Activated CD4-positive, alpha-beta memory T cell treated with anti-CD3 and anti-CD28 coated beads for 36 hours (primary cell): ENCODE data around the gene ARL9. TPM values are rescaled to one million over a fixed set of nuclear protein-coding genes. Genes with fewer than 3 reads are reported as not detected.
"Not testable (repeated sequence)": the region's sequence is repeated elsewhere in the genome, so short reads cannot be mapped to it uniquely, and the experiment has no call there.

Source experiments
- CTCF ChIA-PET: fragments of 350-600 bp; sonication (Branson Sonifier 250); formaldehyde crosslinking; loops from one replicate; lab custom pipeline; 2021; ENCODE audit warnings: antibody characterized with exemption, inconsistent platforms; lab: Charles Lee
- POLR2A ChIA-PET: fragments of 350-600 bp; sonication (Branson Sonifier 250); formaldehyde crosslinking; loops from one replicate; lab custom pipeline; 2021; ENCODE audit warnings: antibody characterized with exemption; lab: Charles Lee
- DNase-seq: peaks from one replicate; pipeline ENCODE4 v3.0.0-alpha.2; 2020
- H3K27ac Mint-ChIP-seq: one replicate; pipeline ENCODE4 v1.8.0; 2021; ENCODE audit warnings: mixed read lengths
- H3K27me3 Mint-ChIP-seq: one replicate; pipeline ENCODE4 v1.8.0; 2021; ENCODE audit warnings: mixed read lengths
- H3K36me3 Mint-ChIP-seq: one replicate; pipeline ENCODE4 v1.8.0; 2021; ENCODE audit warnings: mixed read lengths
- H3K4me1 Mint-ChIP-seq: one replicate; pipeline ENCODE4 v1.8.0; 2021; ENCODE audit warnings: low read depth, mixed read lengths
- H3K4me3 Mint-ChIP-seq: one replicate; pipeline ENCODE4 v1.8.0; 2021; ENCODE audit warnings: mild to moderate bottlenecking, mixed read lengths
- H3K9me3 Mint-ChIP-seq: one replicate; pipeline ENCODE4 v1.8.0; 2021; ENCODE audit warnings: mixed read lengths
- intact Hi-C: fragments of 100-400 bp; cut with micrococcal nuclease; formaldehyde crosslinking; loops from one replicate; pipeline ENCODE4 v1.15.1; 2023
- total RNA-seq, 2 experiments: library from RNA; stranded (reverse); gene quantifications; one replicate each; pipeline ENCODE4 v1.2.3, GENCODE V29; 2021

Gene ARL9
- not detected for total RNA-seq

DNA sequence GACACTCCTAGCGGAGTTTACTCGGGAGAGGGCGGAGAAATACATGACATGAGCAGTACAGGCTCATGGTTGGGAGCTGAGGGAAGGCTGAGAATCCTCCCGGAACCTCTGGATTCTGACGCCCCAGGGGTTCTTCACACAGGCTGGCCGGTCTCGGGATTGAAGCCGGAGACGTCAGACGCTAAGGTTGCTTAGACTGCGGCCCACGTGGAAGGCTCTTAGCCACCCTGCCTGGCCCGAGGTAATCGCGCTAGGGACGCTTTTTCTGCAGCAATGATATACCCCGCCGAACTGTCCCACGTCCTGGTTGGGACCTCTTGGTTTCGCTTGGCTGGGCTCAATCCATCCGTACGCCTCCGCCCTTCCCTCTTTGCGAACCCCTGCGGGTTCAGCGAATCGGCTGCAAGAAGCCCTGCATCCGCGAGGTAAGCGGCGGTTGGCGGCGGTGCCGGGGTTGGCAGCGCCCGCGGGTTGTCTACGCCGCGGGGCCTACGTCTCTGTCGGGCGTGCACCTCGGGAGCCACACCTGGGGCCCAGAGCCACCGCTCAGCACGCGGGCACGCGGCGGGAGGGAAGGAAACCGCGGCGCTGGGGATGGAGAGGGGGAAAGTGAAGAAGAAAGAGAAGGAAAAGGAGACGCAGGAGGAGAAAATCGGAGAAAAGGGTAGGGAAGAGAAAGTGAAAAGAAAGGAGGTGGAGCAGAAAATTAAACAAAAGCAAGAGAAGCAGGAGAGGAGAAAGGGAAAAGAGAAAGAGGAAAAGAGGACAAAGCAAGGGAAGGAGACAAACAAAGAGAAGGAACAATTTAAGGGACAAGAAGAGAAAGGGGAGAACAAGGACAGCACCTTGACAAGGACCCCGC lies at the start of gene ARL9:
Gene ARL9 (plus strand): TSS at position 523 of the 862 bp plus-strand sequence. CDS start 72 bp downstream, at position 595.
- Mint-ChIP-seq H3K4me1 (peaks cover 18% of the 10 kb centered on the region), H3K9me3 (no peaks in the 10 kb centered on the region), H3K4me3 (peak within 1 kb of the TSS; percentile 73), H3K27me3 (peaks cover 8% of the 10 kb centered on the region), H3K27ac (no peak within 1 kb of the TSS), H3K36me3 (peaks cover 16% of the 10 kb centered on the region)
- intact Hi-C loops: loop anchor here (5.0 kb wide), 1 partner anchor 37 kb away; no protein-coding TSS in a partner anchor
- CTCF ChIA-PET: interaction anchor here (1.1 kb wide), 1 partner anchor 39 kb away, joined by 4 read pairs; no protein-coding TSS in a partner anchor
- peak; percentile 67 for DNase-seq
- POLR2A ChIA-PET: no interaction called here

- H3K27ac Mint-ChIP-seq: peak overlapping the region; percentile 67
- peaks cover 51% of the 10 kb centered on the region for H3K36me3 Mint-ChIP-seq
- intact Hi-C loops: loop anchor here (10.0 kb wide), 1 partner anchor 515 kb away; the partner anchor contains the start of genes NOA1 and POLR2B
These were observed 45.5 kb upstream of the ARL9 start for GRCh38 chr4:56460085-56460484.

GRCh38 chr4:56462157-56462556 lies 43.4 kb upstream of the ARL9 start:
- ChIA-PET CTCF (no interaction called here), POLR2A (interaction anchor here (0.6 to 0.9 kb wide), 2 partner anchors 26 to 115 kb away, joined by 3 to 5 read pairs; partner anchors contain the start of genes PAICS and PPAT)
- Mint-ChIP-seq H3K36me3 (peaks cover 38% of the 10 kb centered on the region), H3K9me3 (no peaks in the 10 kb centered on the region), H3K4me1 (peaks cover 31% of the 10 kb centered on the region), H3K27ac (no peak overlapping the region), H3K4me3 (no peak overlapping the region), H3K27me3 (no peaks in the 10 kb centered on the region)
- intact Hi-C loops: loop anchor here (10.0 kb wide), 1 partner anchor 513 kb away; the partner anchor contains the start of genes NOA1 and POLR2B
- no peak for DNase-seq

More at GRCh38 chr4:56460085-56460484, 45.5 kb upstream of the ARL9 start:
- no peak for DNase-seq
- H3K4me3 Mint-ChIP-seq: no peak overlapping the region
- no peaks in the 10 kb centered on the region for H3K9me3 Mint-ChIP-seq
- H3K4me1 Mint-ChIP-seq: peaks cover 20% of the 10 kb centered on the region
- POLR2A ChIA-PET: interaction anchor here (0.8 to 2.7 kb wide), 4 partner anchors 8 to 24 kb away, joined by 3 to 8 read pairs (median 4); partner anchors contain the start of genes PAICS and PPAT
- CTCF ChIA-PET: interaction anchor here (0.8 to 1.6 kb wide), 2 partner anchors 12 to 35 kb away, joined by 3 read pairs; no protein-coding TSS in a partner anchor
- no peaks in the 10 kb centered on the region for H3K27me3 Mint-ChIP-seq

DNA sequence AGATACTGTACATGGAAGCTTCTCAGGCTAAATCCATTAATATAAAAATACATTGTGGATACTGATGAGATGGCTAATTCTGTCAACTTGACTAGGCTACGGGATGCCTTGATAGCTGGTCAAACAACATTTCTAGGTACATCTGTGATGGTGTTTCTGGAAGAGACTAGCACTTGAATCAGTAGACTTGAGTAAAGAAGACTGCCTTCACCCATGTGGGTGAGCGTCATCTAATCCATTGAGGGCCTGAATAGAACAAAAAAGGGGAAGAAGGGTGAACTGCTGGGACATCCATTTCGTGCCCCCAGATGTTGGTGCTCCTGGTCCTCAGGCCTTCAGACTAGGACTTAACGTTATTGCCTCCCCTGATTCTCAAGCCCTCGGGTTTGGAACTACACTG lies 41.9 kb upstream of the ARL9 start:
- Mint-ChIP-seq H3K9me3 (no peaks in the 10 kb centered on the region), H3K4me1 (peaks cover 33% of the 10 kb centered on the region), H3K27ac (no peak overlapping the region), H3K4me3 (no peak overlapping the region), H3K36me3 (peaks cover 36% of the 10 kb centered on the region), H3K27me3 (no peaks in the 10 kb centered on the region)
- intact Hi-C loops: loop anchor here (10.0 kb wide), 1 partner anchor 511 kb away; the partner anchor contains the start of genes NOA1 and POLR2B
- ChIA-PET CTCF (no interaction called here), POLR2A (interaction anchor here (0.6 kb wide), 1 partner anchor 474 kb away, joined by 3 read pairs; no protein-coding TSS in a partner anchor)
- DNase-seq: no peak

GRCh38 chr4:56464581-56464980 lies 41.0 kb upstream of the ARL9 start:
- ChIA-PET CTCF (interaction anchor here (2.5 kb wide), 1 partner anchor 29 kb away, joined by 11 read pairs; the partner anchor contains the start of genes PAICS and PPAT), POLR2A (interaction anchor here (2.4 kb wide), 1 partner anchor 28 kb away, joined by 20 read pairs; the partner anchor contains the start of genes PAICS and PPAT)
- no peaks in the 10 kb centered on the region for H3K9me3 Mint-ChIP-seq
- H3K27ac Mint-ChIP-seq: no peak overlapping the region
- no peak overlapping the region for H3K4me3 Mint-ChIP-seq
- no peak for DNase-seq
- peaks cover 33% of the 10 kb centered on the region for H3K36me3 Mint-ChIP-seq
- H3K4me1 Mint-ChIP-seq: peaks cover 41% of the 10 kb centered on the region
- intact Hi-C loops: loop anchor here (10.0 kb wide), 1 partner anchor 510 kb away; the partner anchor contains the start of genes NOA1 and POLR2B
- H3K27me3 Mint-ChIP-seq: no peaks in the 10 kb centered on the region

DNA sequence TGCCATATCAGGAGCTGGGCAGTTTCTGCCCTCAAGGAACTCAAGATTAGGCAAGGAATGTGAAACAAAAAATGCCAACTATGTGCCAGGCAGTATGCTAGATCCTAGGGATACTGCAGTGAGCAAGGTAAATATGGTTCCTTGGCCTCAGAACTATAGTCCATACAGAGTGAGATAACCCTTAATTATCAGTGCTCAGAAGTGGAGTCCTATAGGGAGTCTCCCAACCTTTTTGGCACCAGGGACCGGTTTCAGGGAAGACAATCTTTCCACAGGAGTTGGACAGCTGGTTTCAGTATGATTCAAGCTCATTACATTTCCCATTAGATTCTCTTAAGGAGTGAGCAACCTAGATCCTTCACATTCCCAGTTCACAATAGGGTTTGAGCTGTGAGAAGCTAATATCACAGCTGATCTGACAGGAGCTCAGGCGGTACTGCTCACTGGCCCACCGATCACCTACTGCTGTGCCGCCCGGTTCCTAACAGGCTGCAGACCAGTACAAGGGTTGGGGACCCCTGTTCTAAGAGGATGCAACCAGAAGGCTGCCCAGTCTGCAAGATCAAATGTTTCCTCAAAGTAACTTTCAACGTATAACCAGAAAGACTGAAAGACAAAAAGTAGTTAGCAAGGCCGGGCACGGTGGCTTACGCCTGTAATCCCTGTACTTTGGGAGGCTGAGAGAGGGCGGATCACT lies 39.8 kb upstream of the ARL9 start:
- Mint-ChIP-seq H3K4me1 (peaks cover 40% of the 10 kb centered on the region), H3K4me3 (peak overlapping the region; percentile 98), H3K9me3 (no peaks in the 10 kb centered on the region), H3K27me3 (no peaks in the 10 kb centered on the region), H3K36me3 (peaks cover 30% of the 10 kb centered on the region), H3K27ac (peak overlapping the region; percentile 54)
- DNase-seq: no peak
- intact Hi-C loops: loop anchor here (10.0 kb wide), 1 partner anchor 509 kb away; the partner anchor contains the start of genes NOA1 and POLR2B
- CTCF ChIA-PET: interaction anchor here (0.7 to 2.5 kb wide), 4 partner anchors 21 to 30 kb away, joined by 3 to 11 read pairs (median 3); partner anchors contain the start of genes PAICS and PPAT
- POLR2A ChIA-PET: interaction anchor here (1.0 to 2.4 kb wide), 4 partner anchors 21 to 78 kb away, joined by 3 to 20 read pairs (median 5); partner anchors contain the start of genes AASDH, PAICS and PPAT

GRCh38 chr4:56466296-56466761 lies 39.3 kb upstream of the ARL9 start:
- H3K9me3 Mint-ChIP-seq, H3K27me3 Mint-ChIP-seq: not testable (repeated sequence)
- CTCF ChIA-PET: interaction anchor here (0.7 to 2.5 kb wide), 4 partner anchors 22 to 31 kb away, joined by 3 to 11 read pairs (median 3); partner anchors contain the start of genes PAICS and PPAT
- POLR2A ChIA-PET: interaction anchor here (1.0 to 2.4 kb wide), 4 partner anchors 22 to 79 kb away, joined by 3 to 20 read pairs (median 5); partner anchors contain the start of genes AASDH, PAICS and PPAT
- intact Hi-C loops: loop anchor here (10.0 kb wide), 1 partner anchor 508 kb away; the partner anchor contains the start of genes NOA1 and POLR2B
- DNase-seq: peak; percentile 48
- Mint-ChIP-seq H3K4me1 (peaks cover 40% of the 10 kb centered on the region), H3K4me3 (peak overlapping the region; percentile 98), H3K36me3 (peaks cover 29% of the 10 kb centered on the region), H3K27ac (peak overlapping the region; percentile 97)

DNA sequence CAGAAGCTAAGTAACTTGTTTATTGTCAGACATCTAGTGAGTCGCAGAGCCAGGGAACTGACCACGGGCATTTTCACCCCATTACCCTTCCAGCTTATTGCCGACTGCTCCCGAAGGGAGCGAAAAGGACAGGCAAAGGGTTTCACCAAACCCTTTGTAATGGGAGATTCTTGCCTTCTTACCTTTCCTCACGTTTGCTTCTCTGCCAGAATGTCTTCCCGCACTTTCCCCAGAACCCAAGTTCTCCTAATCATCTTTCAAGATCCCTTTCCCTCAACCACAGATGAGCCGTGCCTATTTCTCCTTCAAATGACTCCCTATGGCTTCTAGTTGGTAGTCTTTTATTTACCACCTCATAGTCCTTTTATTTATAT lies 38.7 kb upstream of the ARL9 start:
- intact Hi-C loops: loop anchor here (1.0 to 10.0 kb wide), 4 partner anchors 31 to 508 kb away; partner anchors contain the start of genes AASDH, NOA1, PAICS and POLR2B
- ChIA-PET POLR2A (interaction anchor here (1.0 to 2.4 kb wide), 4 partner anchors 22 to 80 kb away, joined by 3 to 20 read pairs (median 5); partner anchors contain the start of genes AASDH, PAICS and PPAT), CTCF (interaction anchor here (0.7 to 2.5 kb wide), 4 partner anchors 22 to 31 kb away, joined by 3 to 11 read pairs (median 3); partner anchors contain the start of genes PAICS and PPAT)
- DNase-seq: no peak
- H3K27me3 Mint-ChIP-seq: no peaks in the 10 kb centered on the region
- peaks cover 30% of the 10 kb centered on the region for H3K36me3 Mint-ChIP-seq
- peak overlapping the region; percentile 97 for H3K27ac Mint-ChIP-seq
- H3K4me1 Mint-ChIP-seq: peaks cover 39% of the 10 kb centered on the region
- H3K9me3 Mint-ChIP-seq: no peaks in the 10 kb centered on the region
- H3K4me3 Mint-ChIP-seq: peak overlapping the region; percentile 98

DNA sequence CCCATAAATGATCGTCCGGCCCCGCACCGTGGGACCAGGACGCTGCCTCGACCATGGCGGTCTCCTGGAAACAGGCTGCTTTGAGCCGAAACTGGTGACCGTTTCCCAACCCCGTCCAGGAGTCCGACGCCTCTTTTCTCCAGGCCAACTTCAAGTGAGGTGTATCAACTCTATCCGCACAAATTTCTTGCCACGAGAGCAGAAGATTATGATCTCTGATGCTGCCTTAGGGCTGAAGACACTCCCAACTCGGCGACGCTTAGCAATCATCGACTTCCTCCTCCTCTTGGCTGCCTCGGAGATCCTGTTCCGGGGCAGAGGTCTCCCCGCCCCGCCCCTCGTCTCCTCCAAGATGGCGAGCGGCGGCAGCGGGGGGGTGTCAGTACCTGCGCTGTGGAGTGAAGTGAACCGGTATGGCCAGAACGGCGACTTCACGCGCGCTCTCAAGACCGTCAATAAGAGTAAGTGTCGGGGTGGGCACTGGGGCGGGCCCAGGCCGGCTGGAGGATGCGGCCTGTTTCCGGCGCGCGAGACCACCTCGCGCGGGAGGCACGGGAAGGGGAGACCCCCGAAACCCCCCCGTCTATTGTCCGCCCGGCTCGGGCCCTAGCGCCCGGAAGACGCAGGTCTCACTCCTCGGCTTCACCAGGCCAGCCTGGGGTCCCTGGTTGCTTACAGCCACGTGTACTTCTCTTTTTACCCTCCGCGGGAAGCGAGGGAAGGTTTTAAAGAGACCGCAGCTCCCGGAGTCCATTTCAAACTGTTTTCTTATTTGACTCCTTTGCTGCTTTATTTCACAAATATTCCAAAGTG lies 38.1 kb upstream of the ARL9 start, which contains the start of gene SRP72:
Gene SRP72 (plus strand): TSS at position 334 of the 813 bp plus-strand sequence. CDS start 19 bp downstream, at position 353.
- intact Hi-C loops: loop anchor here (1.0 to 10.0 kb wide), 5 partner anchors 31 to 507 kb away; partner anchors contain the start of genes AASDH, NOA1, PAICS and POLR2B
- peak within 1 kb of the TSS; percentile 98 for H3K4me3 Mint-ChIP-seq
- peaks cover 37% of the 10 kb centered on the region for H3K4me1 Mint-ChIP-seq

More for the DNA sequence above, 38.1 kb upstream of the ARL9 start, which contains the start of gene SRP72:
- DNase-seq: peak; percentile 92
- CTCF ChIA-PET: interaction anchor here (0.7 to 1.5 kb wide), 5 partner anchors 23 to 369 kb away, joined by 3 to 7 read pairs (median 4); no protein-coding TSS in a partner anchor
- Mint-ChIP-seq H3K27me3 (no peaks in the 10 kb centered on the region), H3K9me3 (no peaks in the 10 kb centered on the region), H3K27ac (peak within 1 kb of the TSS; percentile 97), H3K36me3 (peaks cover 28% of the 10 kb centered on the region)
- POLR2A ChIA-PET: interaction anchor here (0.7 to 2.4 kb wide), 8 partner anchors 16 to 81 kb away, joined by 3 to 31 read pairs (median 5); partner anchors contain the start of genes AASDH, PAICS and PPAT
